Measurements from ENCODE around the gene SOX18.
A peak's percentile ranks its signal among the peaks of the same experiment; 100 is the strongest.

SOX18 gene

GRCh38 chr20:64042054-64042781 lies 7.2 kb downstream of the SOX18 start:
- peak overlapping the region; percentile 36; the same call in 1 of the 2 replicates for H3K27ac ChIP-seq
- TF ChIP-seq, protein P1, sequence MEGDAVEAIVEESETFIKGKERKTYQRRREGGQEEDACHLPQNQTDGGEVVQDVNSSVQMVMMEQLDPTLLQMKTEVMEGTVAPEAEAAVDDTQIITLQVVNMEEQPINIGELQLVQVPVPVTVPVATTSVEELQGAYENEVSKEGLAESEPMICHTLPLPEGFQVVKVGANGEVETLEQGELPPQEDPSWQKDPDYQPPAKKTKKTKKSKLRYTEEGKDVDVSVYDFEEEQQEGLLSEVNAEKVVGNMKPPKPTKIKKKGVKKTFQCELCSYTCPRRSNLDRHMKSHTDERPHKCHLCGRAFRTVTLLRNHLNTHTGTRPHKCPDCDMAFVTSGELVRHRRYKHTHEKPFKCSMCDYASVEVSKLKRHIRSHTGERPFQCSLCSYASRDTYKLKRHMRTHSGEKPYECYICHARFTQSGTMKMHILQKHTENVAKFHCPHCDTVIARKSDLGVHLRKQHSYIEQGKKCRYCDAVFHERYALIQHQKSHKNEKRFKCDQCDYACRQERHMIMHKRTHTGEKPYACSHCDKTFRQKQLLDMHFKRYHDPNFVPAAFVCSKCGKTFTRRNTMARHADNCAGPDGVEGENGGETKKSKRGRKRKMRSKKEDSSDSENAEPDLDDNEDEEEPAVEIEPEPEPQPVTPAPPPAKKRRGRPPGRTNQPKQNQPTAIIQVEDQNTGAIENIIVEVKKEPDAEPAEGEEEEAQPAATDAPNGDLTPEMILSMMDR (IDR thresholded peaks at IDR 0.05): no peak
- TF ChIP-seq ZFX (IDR thresholded peaks at IDR 0.05; ENCODE audit: borderline replicate concordance): no peak

- TF ChIP-seq, protein P1 (IDR thresholded peaks at IDR 0.05): no peak
- no peak for TF ChIP-seq ZFX (IDR thresholded peaks at IDR 0.05; ENCODE audit: borderline replicate concordance)
- H3K27ac ChIP-seq: no peak overlapping the region
Observed at GRCh38 chr20:64041781-64042053, 7.7 kb downstream of the SOX18 start.

- no peak overlapping the region for H3K27ac ChIP-seq
- TF ChIP-seq, protein P1 (IDR thresholded peaks at IDR 0.05): no peak
- TF ChIP-seq ZFX (IDR thresholded peaks at IDR 0.05; ENCODE audit: borderline replicate concordance): no peak
Observed at GRCh38 chr20:64041040-64041780, 8.2 kb downstream of the SOX18 start.

DNA sequence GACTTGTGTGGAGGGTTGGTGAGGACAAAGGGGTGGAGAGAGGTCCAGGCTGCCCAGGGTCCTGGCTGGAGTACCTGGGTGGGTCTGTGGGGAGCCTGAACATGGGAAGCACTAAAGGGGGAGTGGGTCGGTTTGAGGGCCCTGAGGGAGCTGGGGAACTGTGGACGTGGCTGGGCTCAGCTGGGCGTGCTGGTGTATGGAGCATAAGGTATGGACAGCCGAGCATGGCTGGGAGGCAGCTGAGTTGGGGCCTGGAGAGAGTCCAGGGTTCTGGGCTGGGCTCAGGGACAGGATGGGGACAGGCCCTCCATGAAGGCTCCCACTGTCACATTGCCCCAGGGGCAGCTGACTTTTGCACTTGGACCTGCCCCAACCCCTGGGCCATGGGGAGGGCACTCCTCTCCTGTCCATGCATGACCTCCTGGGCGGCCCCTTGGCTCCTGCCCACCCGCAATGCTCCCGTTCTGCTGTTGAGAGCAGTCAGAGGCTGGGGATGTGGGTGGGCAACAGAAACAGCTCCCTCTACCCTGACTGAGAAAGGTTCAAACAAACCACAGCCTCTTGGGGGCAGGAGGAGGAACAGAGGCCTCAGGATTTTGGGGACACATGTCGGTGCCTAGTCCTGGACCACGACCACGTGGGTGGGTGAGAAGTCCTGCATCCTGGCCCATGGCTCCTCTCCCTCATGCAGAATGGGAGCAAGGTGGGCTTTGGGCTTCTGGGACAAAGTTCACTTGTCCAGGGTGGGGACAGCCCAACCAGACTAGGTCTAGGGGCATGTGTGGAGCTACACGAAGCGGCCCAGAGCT lies 9.0 kb downstream of the SOX18 start:
- TF ChIP-seq, protein P1 (IDR thresholded peaks at IDR 0.05): no peak
- TF ChIP-seq ZFX (IDR thresholded peaks at IDR 0.05; ENCODE audit: borderline replicate concordance): no peak
- H3K27ac ChIP-seq: no peak overlapping the region

DNA sequence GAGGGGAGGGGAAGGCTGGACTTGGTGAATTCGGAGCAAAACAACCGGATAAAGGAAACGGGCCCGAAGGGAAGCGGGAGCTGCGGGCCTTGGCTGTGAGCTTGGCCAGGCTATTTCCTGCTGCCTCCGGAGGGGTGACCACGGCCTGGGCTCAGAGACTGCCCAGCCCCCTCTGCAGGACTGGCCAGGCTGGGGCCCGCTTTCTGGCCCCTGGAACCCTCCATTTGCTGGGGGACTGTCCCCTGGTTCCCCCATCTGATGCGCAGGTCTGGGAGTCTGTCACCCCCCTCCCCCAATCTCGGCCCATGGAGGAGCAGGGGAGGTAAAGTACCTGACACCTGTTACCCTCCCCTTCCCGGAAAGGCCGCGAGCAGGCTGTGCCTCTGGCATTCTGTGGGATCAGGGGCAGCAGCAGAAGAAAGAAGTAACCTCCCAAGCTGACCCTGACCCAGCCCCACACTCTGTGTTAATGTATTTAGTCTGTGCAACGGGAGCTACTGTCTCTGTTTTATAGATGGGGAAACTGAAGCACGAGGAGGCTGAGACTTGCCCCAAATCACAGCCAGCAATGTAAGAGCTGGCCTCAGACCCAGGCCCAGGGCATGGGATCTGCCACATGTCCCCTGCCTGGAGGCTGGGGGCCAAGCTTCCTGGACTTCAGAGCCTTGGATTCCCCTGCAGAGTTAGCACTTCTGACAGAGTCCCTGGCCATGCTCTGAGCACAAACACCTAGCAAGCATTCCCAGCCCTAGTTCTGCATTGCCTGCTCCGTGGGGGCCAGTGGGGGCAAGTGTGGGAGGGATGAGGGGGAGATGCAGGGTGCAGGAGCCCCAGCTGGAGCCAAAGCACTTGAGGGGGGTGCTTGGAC lies 9.9 kb downstream of the SOX18 start:
- H3K27ac ChIP-seq: peak overlapping the region; percentile 81
- TF ChIP-seq, protein P1 (IDR thresholded peaks at IDR 0.05): no peak; the same call in 1 of the 2 replicates
- TF ChIP-seq ZFX (IDR thresholded peaks at IDR 0.05; ENCODE audit: borderline replicate concordance): no peak

DNA sequence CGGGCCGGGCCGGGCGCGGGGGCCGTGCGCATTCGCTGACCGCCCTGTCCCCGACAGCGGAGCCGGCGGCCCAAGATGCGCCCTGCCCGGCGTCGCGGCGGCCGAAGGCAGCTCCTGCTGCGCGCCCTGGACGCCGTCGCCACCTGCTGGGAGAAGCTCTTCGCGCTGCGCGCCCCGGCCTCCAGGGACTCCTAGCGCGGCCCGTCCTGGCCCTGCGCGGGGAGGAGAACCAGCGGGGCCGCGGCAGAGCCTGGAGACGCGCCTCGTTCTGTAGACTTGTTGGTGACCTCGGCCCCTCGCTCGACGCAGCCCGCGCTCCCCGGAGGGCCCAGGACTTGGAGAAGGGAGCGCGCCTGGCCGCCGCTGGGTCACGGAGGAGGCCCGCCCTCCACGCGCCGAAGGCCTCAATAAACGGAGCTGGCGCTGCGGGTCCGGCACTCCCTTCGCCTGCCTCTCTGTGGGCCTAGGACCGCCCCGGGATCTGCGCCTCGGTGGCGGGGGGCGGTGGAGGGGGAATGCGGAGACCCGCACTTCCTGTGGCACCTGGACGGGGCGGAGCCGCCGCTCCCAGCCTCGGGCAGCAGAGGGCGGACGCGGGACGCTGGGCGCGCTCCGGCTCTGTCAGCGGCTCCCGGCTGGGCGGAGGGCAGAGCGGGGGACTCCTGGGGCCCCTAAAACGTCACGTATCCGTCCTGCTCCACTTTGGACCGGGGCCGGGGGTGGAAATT lies 10.7 kb downstream of the SOX18 start:
- TF ChIP-seq, protein P1 (IDR thresholded peaks at IDR 0.05): peak; percentile 88
- no peak for TF ChIP-seq ZFX (IDR thresholded peaks at IDR 0.05; ENCODE audit: borderline replicate concordance)
- peak overlapping the region; percentile 81 for H3K27ac ChIP-seq

Measured in 22Rv1 (cell line).